Natural killer cell (primary cell): ENCODE data around the gene PRAMEF20. TPM values are rescaled to one million over a fixed set of nuclear protein-coding genes. Genes with fewer than 3 reads are reported as not detected.
"Not testable (repeated sequence)": the region's sequence is repeated elsewhere in the genome, so short reads cannot be mapped to it uniquely, and the experiment has no call there.

Experiments
- ATAC-seq, 3 donors: fragments of 150-1000 bp in 2 of 3; fragments of 200-7000 bp in 1 of 3; cut with Tn5 transposase; 1 replicate in 1 of 3; 2 replicates in 2 of 3; pipeline ENCODE4 v1.10.0; 2021; ENCODE audit warnings: mild to moderate bottlenecking in 2 of 3, moderate library complexity in 2 of 3
- DNase-seq, 2 donors: peaks; one replicate each; pipeline versions ENCODE4 v3.0.0 to v3.0.0-alpha.2; 2013 to 2021; ENCODE audit warnings: mixed read lengths in 1 of 2
- H3K27ac ChIP-seq: one replicate; pipeline ENCODE4 v1.5.1; 2013; ENCODE audit warnings: mild to moderate bottlenecking, low read length
- H3K27me3 ChIP-seq: one replicate; pipeline ENCODE4 v1.6.1; 2013; ENCODE audit warnings: low read length; ENCODE audit not compliant: control insufficient read depth, insufficient read depth
- H3K36me3 ChIP-seq: one replicate; pipeline ENCODE4 v1.6.1; 2013; ENCODE audit warnings: low read length; ENCODE audit not compliant: control insufficient read depth, insufficient read depth
- H3K4me1 ChIP-seq: one replicate; pipeline ENCODE4 v1.6.1; 2013; ENCODE audit warnings: low read length; ENCODE audit not compliant: control insufficient read depth, insufficient read depth
- H3K4me3 ChIP-seq: one replicate; pipeline ENCODE4 v1.5.1; 2013; ENCODE audit warnings: low read length
- H3K9me3 ChIP-seq: one replicate; pipeline ENCODE4 v1.6.1; 2013; ENCODE audit warnings: low read length; ENCODE audit not compliant: control insufficient read depth, insufficient read depth
- H3K27ac Mint-ChIP-seq, 2 donors: one replicate each; pipeline ENCODE4 v1.8.0; 2022; ENCODE audit warnings: mild to moderate bottlenecking in 2 of 2, mixed read lengths in 2 of 2, moderate library complexity in 1 of 2
- H3K27me3 Mint-ChIP-seq, 2 donors: one replicate each; pipeline ENCODE4 v1.8.0; 2022; ENCODE audit warnings: low read depth in 2 of 2, mixed read lengths in 2 of 2
- H3K36me3 Mint-ChIP-seq: one replicate; pipeline ENCODE4 v1.8.0; 2022; ENCODE audit warnings: mixed read lengths
- H3K4me1 Mint-ChIP-seq, 2 donors: one replicate each; pipeline ENCODE4 v1.8.0; 2022; ENCODE audit warnings: mixed read lengths in 2 of 2
- H3K4me3 Mint-ChIP-seq: one replicate; pipeline ENCODE4 v1.8.0; 2022; ENCODE audit warnings: mild to moderate bottlenecking, moderate library complexity, mixed read lengths
- H3K9me3 Mint-ChIP-seq, 2 donors: one replicate each; pipeline ENCODE4 v1.8.0; 2022; ENCODE audit warnings: mixed read lengths in 2 of 2
- WGBS: methylation state at CpG from one replicate; pipeline ENCODE4 v1.1.7; 2013; ENCODE audit warnings: missing lambda C conversion rate; ENCODE audit not compliant: insufficient coverage; 5-methylcytosine and 5-hydroxymethylcytosine counted together
- intact Hi-C: fragments of 100-400 bp; cut with micrococcal nuclease; formaldehyde crosslinking; loops from one replicate; pipeline ENCODE4 v1.14.2; 2022
- total RNA-seq, 4 donors: library from RNA; stranded (reverse); fragments of 120-200 nt in 1 of 4; gene quantifications; one replicate each; pipeline versions ENCODE4 v1.2.3 to v1.2.4, GENCODE V29; 2013 to 2022
- TF ChIP-seq, protein P1 (sequence below): fragments of 200-600 bp; IDR thresholded peaks from one replicate; pipeline ENCODE4 v1.8.0; 2022; ENCODE audit warnings: antibody characterized with exemption

Gene PRAMEF20
- total RNA-seq, 3 donors from 2014 or later (not counting 1 experiment from before 2014, with no cell fraction given) = not detected

DNA sequence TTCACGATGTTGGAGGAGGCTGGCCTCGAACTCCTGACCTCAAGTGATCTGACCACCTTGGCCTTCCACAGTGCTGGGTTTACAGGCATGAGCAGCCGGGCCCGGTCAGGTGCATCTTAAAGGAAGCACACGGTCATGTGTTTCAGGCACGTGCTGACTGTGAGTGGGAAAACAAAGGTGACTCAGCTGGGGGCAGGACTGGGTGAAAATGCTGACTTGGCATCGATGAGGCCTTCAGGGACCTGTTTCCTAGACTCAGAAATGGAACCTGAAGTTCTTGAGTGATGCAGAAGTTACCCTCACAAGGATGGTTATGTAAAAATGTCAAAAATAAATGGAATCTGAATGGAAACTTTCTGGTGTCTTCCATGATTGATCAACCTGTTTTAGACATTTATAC is 17.2 kb upstream of the PRAMEF20 start:
- peaks cover 0 to 11% of the 10 kb centered on the region in 2 donors for H3K27me3 Mint-ChIP-seq
- H3K9me3 Mint-ChIP-seq, H3K27ac ChIP-seq, H3K36me3 ChIP-seq, intact Hi-C loops, H3K36me3 Mint-ChIP-seq, H3K4me1 Mint-ChIP-seq, H3K27ac Mint-ChIP-seq, ATAC-seq, H3K4me3 Mint-ChIP-seq, H3K4me1 ChIP-seq, DNase-seq, H3K4me3 ChIP-seq, H3K9me3 ChIP-seq, H3K27me3 ChIP-seq: not testable (repeated sequence)
- 79% methylated on average over 7 of the region's 7 CpGs for WGBS

DNA sequence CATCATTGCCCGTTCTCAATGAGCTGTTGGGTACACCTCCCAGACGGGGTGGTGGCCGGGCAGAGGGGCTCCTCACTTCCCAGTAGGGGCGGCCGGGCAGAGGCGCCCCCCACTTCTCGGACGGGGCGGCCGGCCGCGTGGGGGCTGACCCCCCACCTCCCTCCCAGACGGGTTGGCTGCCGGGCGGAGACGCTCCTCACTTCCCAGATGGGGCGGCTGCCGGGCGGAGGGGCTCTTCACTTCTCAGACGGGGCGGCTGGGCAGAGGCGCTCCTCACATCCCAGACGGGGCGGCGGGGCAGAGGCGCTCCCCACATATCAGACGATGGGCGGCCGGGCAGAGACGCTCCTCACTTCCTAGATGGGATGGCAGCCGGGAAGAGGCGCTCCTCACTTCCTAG is 15.5 kb upstream of the PRAMEF20 start:
- H3K4me1 ChIP-seq, DNase-seq, H3K27me3 ChIP-seq, H3K27ac ChIP-seq, intact Hi-C loops, H3K27ac Mint-ChIP-seq, H3K4me3 Mint-ChIP-seq, H3K36me3 ChIP-seq, H3K9me3 ChIP-seq, H3K36me3 Mint-ChIP-seq, ATAC-seq, H3K4me3 ChIP-seq, H3K4me1 Mint-ChIP-seq, H3K9me3 Mint-ChIP-seq: not testable (repeated sequence)
- peaks cover 0 to 11% of the 10 kb centered on the region in 2 donors for H3K27me3 Mint-ChIP-seq
- 95% methylated on average over 27 of the region's 32 CpGs for WGBS

DNA sequence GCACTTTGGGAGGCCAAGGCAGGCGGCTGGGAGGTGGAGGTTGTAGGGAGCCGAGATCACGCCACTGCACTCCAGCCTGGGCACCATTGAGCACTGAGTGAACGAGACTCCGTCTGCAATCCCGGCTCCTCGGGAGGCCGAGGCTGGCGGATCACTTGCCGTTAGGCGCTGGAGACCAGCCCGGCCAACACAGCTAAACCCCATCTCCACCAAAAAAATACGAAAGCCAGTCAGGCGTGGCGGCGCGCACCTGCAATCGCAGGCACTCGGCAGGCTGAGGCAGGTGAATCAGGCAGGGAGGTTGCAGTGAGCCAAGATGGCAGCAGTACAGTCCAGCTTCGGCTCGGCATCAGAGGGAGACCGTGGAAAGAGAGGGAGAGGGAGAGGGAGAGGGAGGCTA is 14.9 kb upstream of the PRAMEF20 start:
- H3K9me3 Mint-ChIP-seq, intact Hi-C loops, H3K27ac ChIP-seq, ATAC-seq, H3K4me3 Mint-ChIP-seq, H3K36me3 ChIP-seq, H3K4me1 Mint-ChIP-seq, H3K27me3 ChIP-seq, H3K36me3 Mint-ChIP-seq, DNase-seq, H3K4me1 ChIP-seq, H3K9me3 ChIP-seq, H3K27me3 Mint-ChIP-seq, H3K27ac Mint-ChIP-seq, H3K4me3 ChIP-seq: not testable (repeated sequence)
- 97% methylated on average over 21 of the region's 22 CpGs for WGBS

DNA sequence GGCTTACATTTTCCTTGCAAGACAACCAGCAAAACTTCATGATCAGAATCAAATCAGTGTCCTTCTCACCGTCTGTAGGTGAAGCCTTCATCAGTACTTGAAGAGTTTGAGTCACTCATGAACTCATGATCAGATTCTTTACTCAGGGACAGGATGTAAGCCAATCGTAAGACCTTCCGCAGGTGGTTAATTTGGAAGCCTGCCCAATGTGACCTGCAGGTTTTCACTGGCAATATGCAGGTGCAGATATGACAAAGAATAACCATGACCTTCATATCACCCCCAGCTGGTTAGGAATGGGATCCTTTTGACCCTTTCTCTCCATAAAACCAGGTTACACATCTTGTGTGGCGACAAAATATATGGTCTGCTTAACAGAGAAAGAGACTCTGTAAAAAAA is 2.4 kb upstream of the PRAMEF20 start:
- ATAC-seq (no peak), DNase-seq (no peak)
- H3K4me1 Mint-ChIP-seq = no peaks in the 10 kb centered on the region
- Histone ChIP-seq H3K9me3 (no peaks in the 10 kb centered on the region), H3K27ac (no peak overlapping the region), H3K36me3 (no peaks in the 10 kb centered on the region), H3K4me1 (no peaks in the 10 kb centered on the region), H3K27me3 (no peaks in the 10 kb centered on the region), H3K4me3 (no peak overlapping the region)
- no peak overlapping the region for H3K4me3 Mint-ChIP-seq
- WGBS = 70% methylated on average over 4 of the region's 4 CpGs
- TF ChIP-seq, protein P1, sequence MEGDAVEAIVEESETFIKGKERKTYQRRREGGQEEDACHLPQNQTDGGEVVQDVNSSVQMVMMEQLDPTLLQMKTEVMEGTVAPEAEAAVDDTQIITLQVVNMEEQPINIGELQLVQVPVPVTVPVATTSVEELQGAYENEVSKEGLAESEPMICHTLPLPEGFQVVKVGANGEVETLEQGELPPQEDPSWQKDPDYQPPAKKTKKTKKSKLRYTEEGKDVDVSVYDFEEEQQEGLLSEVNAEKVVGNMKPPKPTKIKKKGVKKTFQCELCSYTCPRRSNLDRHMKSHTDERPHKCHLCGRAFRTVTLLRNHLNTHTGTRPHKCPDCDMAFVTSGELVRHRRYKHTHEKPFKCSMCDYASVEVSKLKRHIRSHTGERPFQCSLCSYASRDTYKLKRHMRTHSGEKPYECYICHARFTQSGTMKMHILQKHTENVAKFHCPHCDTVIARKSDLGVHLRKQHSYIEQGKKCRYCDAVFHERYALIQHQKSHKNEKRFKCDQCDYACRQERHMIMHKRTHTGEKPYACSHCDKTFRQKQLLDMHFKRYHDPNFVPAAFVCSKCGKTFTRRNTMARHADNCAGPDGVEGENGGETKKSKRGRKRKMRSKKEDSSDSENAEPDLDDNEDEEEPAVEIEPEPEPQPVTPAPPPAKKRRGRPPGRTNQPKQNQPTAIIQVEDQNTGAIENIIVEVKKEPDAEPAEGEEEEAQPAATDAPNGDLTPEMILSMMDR = no peak
- H3K27me3 Mint-ChIP-seq = peaks cover 0 to 8% of the 10 kb centered on the region in 2 donors
- H3K36me3 Mint-ChIP-seq = no peaks in the 10 kb centered on the region
- H3K9me3 Mint-ChIP-seq = no peaks in the 10 kb centered on the region
- intact Hi-C loops = no loop called here
- H3K27ac Mint-ChIP-seq = no peak overlapping the region

DNA sequence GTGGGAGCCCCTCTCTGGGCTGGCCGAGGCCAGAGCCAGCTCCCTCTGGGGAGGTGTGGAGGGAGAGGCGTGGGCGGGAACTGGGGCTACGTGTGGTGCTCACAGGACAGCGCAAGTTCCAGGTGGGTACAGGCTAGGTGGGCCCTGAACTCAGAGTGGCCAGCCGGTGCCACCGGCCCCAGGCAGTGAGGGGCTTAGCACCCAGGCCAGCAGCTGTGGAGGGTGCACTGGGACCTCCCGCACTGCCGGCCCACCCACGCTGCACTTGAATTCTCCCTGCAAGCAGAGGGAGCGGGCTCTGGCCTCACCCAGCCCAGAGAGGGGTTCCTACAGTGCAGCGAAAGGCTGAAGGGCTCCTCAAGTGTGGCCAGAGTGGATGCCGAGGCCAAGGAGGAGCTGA is 20.2 kb downstream of the PRAMEF20 start:
- 91% methylated on average over 13 of the region's 13 CpGs for WGBS
- no peak overlapping the region for H3K4me3 ChIP-seq
- H3K4me1 ChIP-seq = no peaks in the 10 kb centered on the region
- no peaks in the 10 kb centered on the region for H3K36me3 Mint-ChIP-seq
- H3K9me3 ChIP-seq = no peaks in the 10 kb centered on the region
- H3K36me3 ChIP-seq = no peaks in the 10 kb centered on the region
- no peak overlapping the region for H3K27ac Mint-ChIP-seq
- H3K9me3 Mint-ChIP-seq = no peaks in the 10 kb centered on the region
- H3K27ac ChIP-seq = no peak overlapping the region
- ATAC-seq = no peak
- H3K27me3 Mint-ChIP-seq = no peaks in the 10 kb centered on the region
- intact Hi-C loops = no loop called here
- no peak overlapping the region for H3K4me3 Mint-ChIP-seq
- TF ChIP-seq, protein P1 = no peak
- no peaks in the 10 kb centered on the region for H3K27me3 ChIP-seq
- no peak for DNase-seq
- no peaks in the 10 kb centered on the region for H3K4me1 Mint-ChIP-seq
